ENCODE measurements around the gene LDLRAD4.

The LDLRAD4 gene

GRCh38 chr18:13368080-13368813 lies 149.7 kb downstream of the LDLRAD4 start:
- Histone ChIP-seq H3K4me3 (replicated peaks; ENCODE audit: insufficient read depth, low read length) (no peak overlapping the region), H3K27me3 (ENCODE audit: insufficient read depth, poor library complexity, severe bottlenecking) (no peaks in the 10 kb centered on the region), H3K27ac (replicated peaks) (no peak overlapping the region)
- TF ChIP-seq, protein P1, sequence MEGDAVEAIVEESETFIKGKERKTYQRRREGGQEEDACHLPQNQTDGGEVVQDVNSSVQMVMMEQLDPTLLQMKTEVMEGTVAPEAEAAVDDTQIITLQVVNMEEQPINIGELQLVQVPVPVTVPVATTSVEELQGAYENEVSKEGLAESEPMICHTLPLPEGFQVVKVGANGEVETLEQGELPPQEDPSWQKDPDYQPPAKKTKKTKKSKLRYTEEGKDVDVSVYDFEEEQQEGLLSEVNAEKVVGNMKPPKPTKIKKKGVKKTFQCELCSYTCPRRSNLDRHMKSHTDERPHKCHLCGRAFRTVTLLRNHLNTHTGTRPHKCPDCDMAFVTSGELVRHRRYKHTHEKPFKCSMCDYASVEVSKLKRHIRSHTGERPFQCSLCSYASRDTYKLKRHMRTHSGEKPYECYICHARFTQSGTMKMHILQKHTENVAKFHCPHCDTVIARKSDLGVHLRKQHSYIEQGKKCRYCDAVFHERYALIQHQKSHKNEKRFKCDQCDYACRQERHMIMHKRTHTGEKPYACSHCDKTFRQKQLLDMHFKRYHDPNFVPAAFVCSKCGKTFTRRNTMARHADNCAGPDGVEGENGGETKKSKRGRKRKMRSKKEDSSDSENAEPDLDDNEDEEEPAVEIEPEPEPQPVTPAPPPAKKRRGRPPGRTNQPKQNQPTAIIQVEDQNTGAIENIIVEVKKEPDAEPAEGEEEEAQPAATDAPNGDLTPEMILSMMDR (IDR thresholded peaks at IDR 0.05; ENCODE audit: insufficient read depth, low read length), result no peak
- TF ChIP-seq GABPA (IDR thresholded peaks at IDR 0.05; ENCODE audit: low read depth) (no peak), POLR2AphosphoS5 (IDR thresholded peaks at IDR 0.05; ENCODE audit: low read depth) (no peak), SPI1 (IDR thresholded peaks at IDR 0.05; ENCODE audit: borderline replicate concordance, low read depth) (no peak)
- TF ChIP-seq, protein P2, sequence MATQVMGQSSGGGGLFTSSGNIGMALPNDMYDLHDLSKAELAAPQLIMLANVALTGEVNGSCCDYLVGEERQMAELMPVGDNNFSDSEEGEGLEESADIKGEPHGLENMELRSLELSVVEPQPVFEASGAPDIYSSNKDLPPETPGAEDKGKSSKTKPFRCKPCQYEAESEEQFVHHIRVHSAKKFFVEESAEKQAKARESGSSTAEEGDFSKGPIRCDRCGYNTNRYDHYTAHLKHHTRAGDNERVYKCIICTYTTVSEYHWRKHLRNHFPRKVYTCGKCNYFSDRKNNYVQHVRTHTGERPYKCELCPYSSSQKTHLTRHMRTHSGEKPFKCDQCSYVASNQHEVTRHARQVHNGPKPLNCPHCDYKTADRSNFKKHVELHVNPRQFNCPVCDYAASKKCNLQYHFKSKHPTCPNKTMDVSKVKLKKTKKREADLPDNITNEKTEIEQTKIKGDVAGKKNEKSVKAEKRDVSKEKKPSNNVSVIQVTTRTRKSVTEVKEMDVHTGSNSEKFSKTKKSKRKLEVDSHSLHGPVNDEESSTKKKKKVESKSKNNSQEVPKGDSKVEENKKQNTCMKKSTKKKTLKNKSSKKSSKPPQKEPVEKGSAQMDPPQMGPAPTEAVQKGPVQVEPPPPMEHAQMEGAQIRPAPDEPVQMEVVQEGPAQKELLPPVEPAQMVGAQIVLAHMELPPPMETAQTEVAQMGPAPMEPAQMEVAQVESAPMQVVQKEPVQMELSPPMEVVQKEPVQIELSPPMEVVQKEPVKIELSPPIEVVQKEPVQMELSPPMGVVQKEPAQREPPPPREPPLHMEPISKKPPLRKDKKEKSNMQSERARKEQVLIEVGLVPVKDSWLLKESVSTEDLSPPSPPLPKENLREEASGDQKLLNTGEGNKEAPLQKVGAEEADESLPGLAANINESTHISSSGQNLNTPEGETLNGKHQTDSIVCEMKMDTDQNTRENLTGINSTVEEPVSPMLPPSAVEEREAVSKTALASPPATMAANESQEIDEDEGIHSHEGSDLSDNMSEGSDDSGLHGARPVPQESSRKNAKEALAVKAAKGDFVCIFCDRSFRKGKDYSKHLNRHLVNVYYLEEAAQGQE (IDR thresholded peaks at IDR 0.05; ENCODE audit: insufficient replicate concordance, low read depth), result no peak
- no peak for DNase-seq (ENCODE audit: low read depth in 1 of 2, low spot score in 1 of 2)

DNA sequence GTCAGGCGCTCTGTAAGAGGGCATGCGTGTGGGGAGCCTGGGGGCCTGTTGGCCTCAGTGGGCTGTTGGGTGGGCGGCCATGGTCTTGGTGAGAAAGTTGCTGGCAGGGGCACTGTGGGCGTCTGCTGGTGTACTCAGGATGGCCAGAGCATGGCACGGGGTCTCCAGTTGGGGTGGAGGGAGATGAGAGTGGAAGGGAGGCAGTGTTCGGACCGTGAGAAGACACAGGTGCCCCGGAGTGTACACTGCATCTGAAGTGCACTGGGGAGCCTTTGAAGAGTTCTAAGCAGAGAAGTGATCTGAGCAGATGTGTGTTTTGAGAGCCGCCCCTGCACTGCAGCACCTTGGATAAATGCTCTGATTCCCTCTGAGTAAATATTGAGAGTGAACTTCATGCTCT lies 150.8 kb downstream of the LDLRAD4 start:
- no peak for DNase-seq (ENCODE audit: low read depth in 1 of 2, low spot score in 1 of 2)
- Histone ChIP-seq H3K27me3 (ENCODE audit: insufficient read depth, poor library complexity, severe bottlenecking) (no peaks in the 10 kb centered on the region), H3K27ac (replicated peaks) (no peak overlapping the region), H3K4me3 (replicated peaks; ENCODE audit: insufficient read depth, low read length) (no peak overlapping the region)
- TF ChIP-seq GABPA (IDR thresholded peaks at IDR 0.05; ENCODE audit: low read depth) (no peak), POLR2AphosphoS5 (IDR thresholded peaks at IDR 0.05; ENCODE audit: low read depth) (no peak), SPI1 (IDR thresholded peaks at IDR 0.05; ENCODE audit: borderline replicate concordance, low read depth) (no peak)
- TF ChIP-seq, protein P2 (IDR thresholded peaks at IDR 0.05; ENCODE audit: insufficient replicate concordance, low read depth), result no peak
- TF ChIP-seq, protein P1 (IDR thresholded peaks at IDR 0.05; ENCODE audit: insufficient read depth, low read length), result no peak

GRCh38 chr18:13369756-13370510 lies 151.4 kb downstream of the LDLRAD4 start:
- Histone ChIP-seq H3K27me3 (ENCODE audit: insufficient read depth, poor library complexity, severe bottlenecking) (no peaks in the 10 kb centered on the region), H3K4me3 (replicated peaks; ENCODE audit: insufficient read depth, low read length) (no peak overlapping the region), H3K27ac (replicated peaks) (no peak overlapping the region)
- TF ChIP-seq, protein P2 (IDR thresholded peaks at IDR 0.05; ENCODE audit: insufficient replicate concordance, low read depth), result no peak
- TF ChIP-seq, protein P1 (IDR thresholded peaks at IDR 0.05; ENCODE audit: insufficient read depth, low read length), result no peak
- TF ChIP-seq SPI1 (IDR thresholded peaks at IDR 0.05; ENCODE audit: borderline replicate concordance, low read depth), result no peak
- no peak for TF ChIP-seq GABPA (IDR thresholded peaks at IDR 0.05; ENCODE audit: low read depth)
- no peak for TF ChIP-seq POLR2AphosphoS5 (IDR thresholded peaks at IDR 0.05; ENCODE audit: low read depth)
- DNase-seq (ENCODE audit: low read depth in 1 of 2, low spot score in 1 of 2), result no peak

Data from HL-60 (cell line).